Adipocyte (in vitro differentiated cells): ENCODE results near the gene P2RY6.
"Not testable (repeated sequence)": the region's sequence is repeated elsewhere in the genome, so short reads cannot be mapped to it uniquely, and the experiment has no call there.

ENCODE experiments used
- DNase-seq: peaks from one replicate; pipeline ENCODE4 v3.0.0-alpha.2; 2015; ENCODE audit warnings: low read depth
- H3K27me3 ChIP-seq: replicated peaks from 2 replicates; pipeline ENCODE4 v1.7.0; 2013; ENCODE audit warnings: mild to moderate bottlenecking, low read length, moderate library complexity; ENCODE audit not compliant: control insufficient read depth, insufficient read depth
- H3K36me3 ChIP-seq: 2 replicates; pipeline ENCODE4 v1.7.0; 2013; ENCODE audit warnings: low read length, mild to moderate bottlenecking, moderate library complexity; ENCODE audit not compliant: control insufficient read depth, insufficient read depth, severe bottlenecking
- H3K4me1 ChIP-seq: 2 replicates; pipeline ENCODE4 v1.7.0; 2013; ENCODE audit warnings: mild to moderate bottlenecking, low read length, moderate library complexity; ENCODE audit not compliant: control insufficient read depth, insufficient read depth
- H3K4me3 ChIP-seq: 2 replicates; pipeline ENCODE4 v1.7.0; 2013; ENCODE audit warnings: mild to moderate bottlenecking, low read length, moderate library complexity
- H3K9ac ChIP-seq: 2 replicates; pipeline ENCODE4 v1.7.0; 2013; ENCODE audit warnings: mild to moderate bottlenecking, low read length, moderate library complexity
- H3K9me3 ChIP-seq: 2 replicates; pipeline ENCODE4 v1.7.0; 2013; ENCODE audit warnings: mild to moderate bottlenecking, low read length, moderate library complexity; ENCODE audit not compliant: control insufficient read depth

Gene P2RY6

GRCh38 chr11:73273222-73273895 is 1.2 kb downstream of the P2RY6 start:
- no peak for DNase-seq
- no peaks in the 10 kb centered on the region for H3K27me3 ChIP-seq

GRCh38 chr11:73274191-73274590 is 2.1 kb downstream of the P2RY6 start:
- not testable (repeated sequence) for H3K36me3 ChIP-seq, DNase-seq, H3K4me3 ChIP-seq, H3K9me3 ChIP-seq, H3K4me1 ChIP-seq, H3K27me3 ChIP-seq, H3K9ac ChIP-seq

More at GRCh38 chr11:73273222-73273895, 1.2 kb downstream of the P2RY6 start:
- Histone ChIP-seq H3K9me3 (no peaks in the 10 kb centered on the region), H3K9ac (no peak overlapping the region), H3K36me3 (no peaks in the 10 kb centered on the region), H3K4me1 (no peaks in the 10 kb centered on the region), H3K4me3 (no peak overlapping the region)

- Histone ChIP-seq H3K27me3 (no peaks in the 10 kb centered on the region), H3K9ac (no peak overlapping the region), H3K9me3 (no peaks in the 10 kb centered on the region), H3K4me1 (no peaks in the 10 kb centered on the region), H3K4me3 (no peak overlapping the region), H3K36me3 (no peaks in the 10 kb centered on the region)
- no peak for DNase-seq
These were observed 2.7 kb downstream of the P2RY6 start for GRCh38 chr11:73274722-73275380.

- no peaks in the 10 kb centered on the region for H3K27me3 ChIP-seq
These were observed 3.2 kb downstream of the P2RY6 start for GRCh38 chr11:73275381-73275750.

GRCh38 chr11:73277467-73277866 is 5.3 kb downstream of the P2RY6 start:
- H3K9me3 ChIP-seq: no peaks in the 10 kb centered on the region
- no peak for DNase-seq
- H3K4me3 ChIP-seq: no peak overlapping the region
- H3K27me3 ChIP-seq: no peaks in the 10 kb centered on the region
- H3K36me3 ChIP-seq: no peaks in the 10 kb centered on the region
- H3K9ac ChIP-seq: no peak overlapping the region
- H3K4me1 ChIP-seq: no peaks in the 10 kb centered on the region

More at GRCh38 chr11:73275381-73275750, 3.2 kb downstream of the P2RY6 start:
- Histone ChIP-seq H3K9ac (no peak overlapping the region), H3K9me3 (no peaks in the 10 kb centered on the region), H3K4me3 (no peak overlapping the region), H3K36me3 (no peaks in the 10 kb centered on the region), H3K4me1 (no peaks in the 10 kb centered on the region)
- no peak for DNase-seq

DNA sequence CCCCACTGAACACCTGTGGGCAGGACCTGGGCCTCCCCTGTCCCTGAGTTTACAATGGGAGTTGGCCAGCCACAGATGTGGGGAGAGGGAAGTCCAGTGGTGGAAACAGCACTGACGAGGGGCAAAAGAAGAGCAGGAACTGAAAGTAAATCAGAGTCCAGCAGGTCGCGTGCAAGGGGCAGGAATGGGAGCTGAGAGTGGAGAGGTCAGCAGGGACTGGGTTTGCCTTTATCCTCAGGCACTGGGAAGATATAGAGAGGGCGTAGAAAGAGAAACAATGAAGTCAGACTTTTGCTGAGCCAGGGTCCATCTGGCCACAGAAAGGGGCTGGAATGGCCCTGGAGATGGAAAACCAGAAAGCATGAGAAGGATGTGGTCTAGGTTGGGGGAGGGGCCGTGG is 8.5 kb downstream of the P2RY6 start:
- H3K4me1 ChIP-seq: no peaks in the 10 kb centered on the region
- H3K4me3 ChIP-seq: no peak overlapping the region
- DNase-seq: no peak
- H3K36me3 ChIP-seq: no peaks in the 10 kb centered on the region
- no peak overlapping the region for H3K9ac ChIP-seq
- no peaks in the 10 kb centered on the region for H3K9me3 ChIP-seq
- no peaks in the 10 kb centered on the region for H3K27me3 ChIP-seq

DNA sequence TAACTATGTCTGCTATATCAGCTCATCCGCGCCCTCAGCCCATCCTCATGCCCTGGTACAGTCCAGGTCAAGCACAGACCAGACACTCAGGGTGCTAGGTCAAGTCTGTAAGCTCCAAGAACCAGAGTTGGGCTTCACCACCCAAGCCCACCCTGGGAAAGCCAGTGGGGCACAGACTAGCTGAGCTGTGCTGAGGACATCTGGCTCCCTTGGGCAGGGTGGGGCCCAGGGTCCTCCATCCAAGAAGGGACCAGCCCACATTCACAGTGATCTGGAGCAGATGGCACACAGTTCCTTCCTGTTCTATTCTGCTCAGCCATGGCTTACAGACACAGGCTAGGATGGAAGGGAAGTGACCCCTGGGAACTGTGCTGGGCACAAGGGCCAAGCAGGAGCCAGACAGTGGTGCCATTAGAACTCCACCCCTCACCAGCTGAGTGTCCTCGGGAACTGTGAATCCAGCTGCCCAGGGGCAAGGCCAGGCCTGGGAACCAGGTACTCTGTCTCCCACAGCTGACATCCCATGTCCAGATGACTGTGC is 9.1 kb downstream of the P2RY6 start:
- H3K9ac ChIP-seq: no peak overlapping the region
- H3K27me3 ChIP-seq: no peaks in the 10 kb centered on the region
- H3K9me3 ChIP-seq: no peaks in the 10 kb centered on the region
- H3K4me3 ChIP-seq: no peak overlapping the region
- H3K36me3 ChIP-seq: no peaks in the 10 kb centered on the region
- H3K4me1 ChIP-seq: no peaks in the 10 kb centered on the region
- no peak for DNase-seq

- Histone ChIP-seq H3K4me3 (no peak overlapping the region), H3K27me3 (no peaks in the 10 kb centered on the region), H3K9ac (no peak overlapping the region), H3K4me1 (no peaks in the 10 kb centered on the region), H3K9me3 (no peaks in the 10 kb centered on the region), H3K36me3 (no peaks in the 10 kb centered on the region)
- DNase-seq: no peak
These were observed 9.9 kb downstream of the P2RY6 start for GRCh38 chr11:73281796-73282660.

DNA sequence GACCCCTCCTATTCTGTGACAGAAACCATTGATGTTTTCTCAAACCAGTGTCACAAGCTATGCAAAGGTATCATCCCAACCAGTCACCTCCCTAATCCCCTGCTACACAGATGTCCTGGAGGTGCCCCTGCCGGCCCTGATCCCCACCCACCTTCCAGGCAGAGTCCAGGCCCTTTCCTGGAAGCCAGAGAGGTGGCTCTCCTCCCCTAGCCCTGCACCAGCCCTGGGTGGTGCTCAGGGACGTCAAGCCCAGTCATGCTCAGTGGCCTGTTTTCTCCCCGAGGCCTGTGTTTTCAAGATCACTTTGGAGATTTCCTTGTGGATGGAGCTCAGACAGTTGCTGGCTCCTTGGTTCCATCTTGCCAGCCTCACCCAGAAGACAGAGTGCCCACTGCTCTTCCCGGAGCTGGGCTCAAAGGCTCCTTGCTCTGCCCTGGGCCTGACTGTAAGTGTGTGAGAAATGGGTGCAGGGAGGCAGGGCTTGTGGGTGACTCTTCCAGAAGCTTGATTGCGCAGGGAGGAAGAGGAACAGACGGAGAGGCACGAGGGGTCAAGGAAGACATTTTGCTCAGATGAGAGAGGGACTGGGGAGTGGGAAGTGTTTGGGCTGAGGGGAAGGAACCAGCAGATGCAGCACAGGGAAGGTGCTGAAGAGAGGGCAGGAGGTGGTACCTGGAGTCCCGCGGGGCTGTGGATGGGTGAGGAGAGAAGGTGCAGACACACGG is 11.3 kb downstream of the P2RY6 start:
- Histone ChIP-seq H3K9me3 (no peaks in the 10 kb centered on the region), H3K4me3 (no peak overlapping the region), H3K4me1 (no peaks in the 10 kb centered on the region), H3K27me3 (no peaks in the 10 kb centered on the region), H3K36me3 (no peaks in the 10 kb centered on the region), H3K9ac (no peak overlapping the region)
- DNase-seq: no peak

DNA sequence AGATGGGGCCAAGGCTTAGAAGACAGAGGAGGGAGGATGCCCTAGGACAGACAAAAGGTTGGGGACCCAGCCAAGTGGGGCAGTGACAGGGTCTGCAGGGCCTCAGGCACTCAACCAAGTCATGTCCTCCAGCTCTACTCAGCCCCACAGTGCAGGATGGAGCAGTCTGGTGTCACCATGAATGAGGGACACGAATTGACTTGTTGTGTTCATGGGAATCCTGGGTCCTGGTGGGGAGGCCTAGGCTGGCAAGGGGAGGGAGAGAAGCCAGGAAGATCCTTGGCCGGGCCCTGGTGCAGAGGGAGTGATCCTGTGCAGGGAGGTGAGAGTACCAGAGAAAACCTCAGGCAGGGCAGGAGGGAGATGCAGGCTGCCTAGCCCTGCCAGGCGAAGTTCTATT is 12.0 kb downstream of the P2RY6 start:
- Histone ChIP-seq H3K9ac (no peak overlapping the region), H3K9me3 (no peaks in the 10 kb centered on the region), H3K36me3 (no peaks in the 10 kb centered on the region), H3K4me1 (peaks cover 4% of the 10 kb centered on the region), H3K4me3 (no peak overlapping the region), H3K27me3 (no peaks in the 10 kb centered on the region)
- no peak for DNase-seq

DNA sequence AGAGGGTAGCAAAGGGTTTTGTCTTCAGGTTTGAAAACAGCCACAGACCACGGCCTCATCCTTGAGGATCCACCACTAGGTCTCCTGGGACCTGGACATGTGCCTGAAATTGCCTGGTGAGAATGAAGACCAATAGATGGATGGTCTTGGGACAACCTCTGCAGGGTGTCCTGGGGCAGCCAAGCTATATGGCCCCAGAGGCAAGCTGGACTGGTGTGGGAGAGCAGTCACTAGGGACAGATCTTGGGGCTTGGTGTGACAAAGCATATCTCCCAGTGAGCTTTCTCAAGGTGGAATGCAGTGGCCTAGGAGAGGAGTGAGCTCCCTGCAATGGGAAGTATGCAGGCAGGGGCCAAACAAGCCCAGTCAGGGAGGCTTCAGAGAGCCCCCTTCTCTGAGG is 13.6 kb downstream of the P2RY6 start:
- Histone ChIP-seq H3K27me3 (no peaks in the 10 kb centered on the region), H3K36me3 (no peaks in the 10 kb centered on the region), H3K4me3 (no peak overlapping the region), H3K4me1 (peaks cover 12% of the 10 kb centered on the region), H3K9ac (no peak overlapping the region), H3K9me3 (no peaks in the 10 kb centered on the region)
- DNase-seq: no peak
